TTC549 (cell line): Measurements from ENCODE around the gene NXPH4.

Source experiments
- FAIRE-seq: peaks from 2 replicates; lab custom pipeline; 2012; peaks lifted over from hg19 to GRCh38; lab: Jason Lieb, UNC

The NXPH4 gene

DNA sequence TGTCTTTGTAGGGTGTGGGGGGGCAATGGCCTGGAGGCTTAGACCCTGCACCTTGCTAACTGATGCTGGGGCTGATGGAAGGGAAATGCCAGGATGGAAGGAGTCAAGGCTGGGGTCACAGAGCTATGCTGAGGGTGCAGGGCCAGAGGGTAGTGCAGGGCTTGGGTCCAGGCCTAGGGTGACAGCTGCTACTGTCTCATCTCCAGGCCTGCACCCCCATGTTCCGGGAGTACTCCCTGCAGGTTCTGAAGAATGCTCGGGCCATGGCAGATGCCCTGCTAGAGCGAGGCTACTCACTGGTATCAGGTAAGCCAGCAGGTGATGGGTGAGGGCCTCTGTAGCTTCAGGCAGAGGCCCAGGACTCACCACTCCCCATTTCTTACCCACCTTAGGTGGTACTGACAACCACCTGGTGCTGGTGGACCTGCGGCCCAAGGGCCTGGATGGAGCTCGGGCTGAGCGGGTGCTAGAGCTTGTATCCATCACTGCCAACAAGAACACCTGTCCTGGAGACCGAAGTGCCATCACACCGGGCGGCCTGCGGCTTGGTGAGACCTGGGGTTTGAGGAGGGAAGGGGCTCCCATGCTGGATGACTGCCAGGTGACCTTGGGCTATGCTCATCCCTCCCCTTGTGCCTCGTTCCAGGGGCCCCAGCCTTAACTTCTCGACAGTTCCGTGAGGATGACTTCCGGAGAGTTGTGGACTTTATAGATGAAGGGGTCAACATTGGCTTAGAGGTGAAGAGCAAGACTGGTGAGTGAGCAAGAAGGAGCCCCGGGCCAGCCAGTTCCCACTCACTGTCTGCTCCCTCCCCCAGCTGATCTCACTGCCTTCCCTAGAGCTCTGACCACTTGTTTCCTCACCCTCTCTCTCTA lies 17.0 kb downstream of the NXPH4 start:
- no peak for FAIRE-seq

DNA sequence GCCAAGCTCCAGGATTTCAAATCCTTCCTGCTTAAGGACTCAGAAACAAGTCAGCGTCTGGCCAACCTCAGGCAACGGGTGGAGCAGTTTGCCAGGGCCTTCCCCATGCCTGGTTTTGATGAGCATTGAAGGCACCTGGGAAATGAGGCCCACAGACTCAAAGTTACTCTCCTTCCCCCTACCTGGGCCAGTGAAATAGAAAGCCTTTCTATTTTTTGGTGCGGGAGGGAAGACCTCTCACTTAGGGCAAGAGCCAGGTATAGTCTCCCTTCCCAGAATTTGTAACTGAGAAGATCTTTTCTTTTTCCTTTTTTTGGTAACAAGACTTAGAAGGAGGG lies 17.6 kb downstream of the NXPH4 start:
- no peak for FAIRE-seq

DNA sequence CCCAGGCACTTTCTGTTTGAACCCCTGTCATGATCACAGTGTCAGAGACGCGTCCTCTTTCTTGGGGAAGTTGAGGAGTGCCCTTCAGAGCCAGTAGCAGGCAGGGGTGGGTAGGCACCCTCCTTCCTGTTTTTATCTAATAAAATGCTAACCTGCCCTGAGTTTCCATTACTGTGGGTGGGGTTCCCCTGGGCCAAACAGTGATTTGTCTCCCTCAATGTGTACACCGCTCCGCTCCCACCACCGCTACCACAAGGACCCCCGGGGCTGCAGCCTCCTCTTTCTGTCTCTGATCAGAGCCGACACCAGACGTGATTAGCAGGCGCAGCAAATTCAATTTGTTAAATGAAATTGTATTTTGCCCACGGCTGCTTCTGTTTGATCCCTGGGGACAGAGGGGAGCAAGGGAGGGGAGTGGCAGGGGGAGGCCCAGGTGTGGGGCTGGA lies 18.0 kb downstream of the NXPH4 start:
- no peak for FAIRE-seq

DNA sequence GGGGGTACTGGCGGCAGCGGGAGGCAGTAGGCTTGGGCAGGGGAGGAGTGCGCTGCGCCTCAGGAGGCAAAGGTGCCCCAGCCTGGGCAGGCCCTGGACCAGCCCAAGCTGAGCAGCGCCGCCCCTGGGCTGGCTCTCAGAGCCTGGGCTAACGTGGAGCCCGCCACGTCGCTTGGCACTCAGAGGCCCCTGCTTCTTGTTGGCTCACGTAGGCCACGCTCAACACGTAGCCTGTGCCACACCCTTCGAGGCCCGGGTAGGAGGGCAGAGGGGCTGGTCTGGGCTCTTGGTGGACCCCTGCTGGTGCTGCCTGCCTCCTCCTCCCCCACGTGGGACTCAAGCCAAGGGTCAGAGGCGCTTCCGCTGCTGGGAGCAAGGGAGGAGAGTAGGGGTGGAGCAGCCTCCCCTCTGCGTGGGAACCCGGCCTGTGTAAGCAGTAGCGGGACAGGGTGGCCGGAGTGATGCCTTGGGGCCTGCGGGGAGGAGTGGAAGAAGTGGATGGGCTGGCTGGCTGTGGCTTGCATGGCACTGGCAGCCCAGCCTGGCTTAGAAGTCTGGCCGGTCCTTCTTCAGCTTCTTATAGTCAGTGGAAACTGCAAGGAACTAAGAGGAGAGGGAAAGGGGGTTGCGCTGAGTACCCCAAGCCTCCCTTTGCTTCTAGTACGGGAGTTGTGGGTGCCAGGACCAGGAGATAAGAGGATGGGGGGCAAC lies 18.6 kb downstream of the NXPH4 start:
- no peak for FAIRE-seq

DNA sequence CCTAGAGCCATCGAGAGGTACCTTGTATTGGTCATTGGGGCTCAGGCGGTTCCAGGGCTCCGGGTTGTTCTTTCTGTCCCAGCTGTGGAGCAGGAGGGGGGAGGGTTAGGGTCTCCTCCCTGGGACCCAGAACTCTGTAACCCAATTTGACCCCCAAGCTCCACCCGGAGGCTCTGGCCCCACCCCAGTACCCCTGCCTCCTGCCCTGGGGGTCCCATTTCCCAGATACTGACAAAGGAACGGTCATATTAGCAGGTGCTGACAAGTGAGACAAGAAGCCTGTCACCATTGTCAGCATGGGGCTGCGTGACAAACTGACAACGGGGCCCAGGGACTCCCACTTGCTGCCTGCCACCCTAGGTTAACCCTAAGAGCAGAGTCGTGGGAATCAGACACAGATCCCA lies 19.1 kb downstream of the NXPH4 start:
- FAIRE-seq, result no peak

DNA sequence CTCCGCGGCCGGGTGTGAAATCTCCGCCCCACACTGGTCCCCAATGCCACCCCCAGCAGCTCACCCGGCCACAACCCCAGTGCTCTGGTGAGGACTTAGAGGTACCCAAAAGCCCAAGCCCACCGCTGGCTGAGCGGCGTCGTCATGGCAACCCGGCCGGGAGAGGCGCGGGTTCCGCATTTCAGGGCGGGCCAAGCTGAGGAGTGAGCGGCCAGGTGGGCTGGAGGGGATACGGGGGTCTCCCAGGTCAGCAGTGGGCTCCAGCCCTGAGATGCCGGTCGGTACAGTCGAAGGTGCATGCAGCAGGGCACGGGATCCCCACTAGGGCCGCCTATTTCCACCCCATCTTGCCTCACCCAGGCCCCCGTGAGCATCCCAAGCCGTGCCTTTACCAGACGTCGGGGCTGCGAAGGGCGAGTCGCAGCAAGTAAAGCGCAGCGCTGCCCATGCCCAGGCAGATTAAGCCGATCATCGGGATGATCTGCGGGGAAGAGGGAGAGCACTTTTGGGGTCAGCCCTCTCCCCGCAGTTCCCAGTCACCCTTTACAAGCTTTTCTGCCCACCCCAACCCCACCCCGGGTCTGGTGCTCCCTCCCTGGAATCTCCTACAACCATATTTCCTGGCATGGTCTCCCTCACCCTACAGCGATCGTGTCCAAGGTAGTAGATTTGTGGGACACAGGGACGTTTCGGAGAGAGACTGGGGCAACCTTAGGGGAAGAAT lies 19.8 kb downstream of the NXPH4 start:
- FAIRE-seq, result no peak

DNA sequence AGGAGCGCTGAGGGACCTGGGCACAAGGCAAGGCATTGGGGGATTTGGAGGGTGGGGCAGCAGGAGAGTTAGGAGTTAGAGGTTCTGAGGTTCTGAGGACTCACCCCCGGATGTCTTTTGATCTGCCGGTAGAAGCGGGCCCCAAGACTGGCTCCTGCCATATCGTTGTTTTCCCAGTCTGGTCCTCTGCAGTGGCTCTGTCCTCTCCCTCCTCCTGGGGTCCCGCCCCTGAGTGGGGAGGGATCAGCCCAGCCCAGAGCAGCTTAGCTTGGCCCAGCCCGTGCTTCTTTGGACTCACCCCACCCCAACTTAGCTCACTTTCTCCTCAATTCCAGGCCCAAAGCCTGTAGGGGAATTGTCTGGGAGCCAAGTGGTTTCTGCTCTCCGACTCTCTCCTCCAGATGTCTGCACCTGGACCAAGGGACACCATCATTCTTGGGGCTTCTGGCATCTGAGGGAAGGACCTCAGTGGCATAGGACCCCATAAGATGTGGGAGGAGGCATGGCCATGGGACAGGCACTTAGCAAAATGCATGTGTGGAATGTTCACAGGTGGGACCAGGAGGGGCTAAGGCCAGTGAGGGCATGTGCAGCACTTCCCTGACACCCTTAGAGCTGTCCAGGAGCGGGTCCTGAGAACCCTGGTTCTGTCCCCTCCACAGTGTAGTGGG lies 20.5 kb downstream of the NXPH4 start:
- no peak for FAIRE-seq

DNA sequence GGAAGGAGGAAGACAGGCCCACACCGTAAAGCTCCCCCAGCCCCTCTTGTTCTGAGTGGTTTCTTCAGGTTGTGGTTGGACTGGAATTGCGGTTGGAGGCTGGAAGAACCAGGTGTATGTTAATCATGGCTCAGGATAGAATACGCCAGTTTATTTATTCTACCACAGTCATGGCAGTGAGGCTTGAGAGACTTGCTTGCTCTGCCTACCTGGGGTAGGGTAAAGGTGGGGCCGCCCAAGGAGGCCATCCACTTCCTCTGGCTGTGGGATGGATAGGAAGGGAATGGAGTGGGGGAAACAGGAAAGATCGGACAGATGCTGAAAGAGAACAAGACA lies 21.0 kb downstream of the NXPH4 start:
- FAIRE-seq, result no peak

DNA sequence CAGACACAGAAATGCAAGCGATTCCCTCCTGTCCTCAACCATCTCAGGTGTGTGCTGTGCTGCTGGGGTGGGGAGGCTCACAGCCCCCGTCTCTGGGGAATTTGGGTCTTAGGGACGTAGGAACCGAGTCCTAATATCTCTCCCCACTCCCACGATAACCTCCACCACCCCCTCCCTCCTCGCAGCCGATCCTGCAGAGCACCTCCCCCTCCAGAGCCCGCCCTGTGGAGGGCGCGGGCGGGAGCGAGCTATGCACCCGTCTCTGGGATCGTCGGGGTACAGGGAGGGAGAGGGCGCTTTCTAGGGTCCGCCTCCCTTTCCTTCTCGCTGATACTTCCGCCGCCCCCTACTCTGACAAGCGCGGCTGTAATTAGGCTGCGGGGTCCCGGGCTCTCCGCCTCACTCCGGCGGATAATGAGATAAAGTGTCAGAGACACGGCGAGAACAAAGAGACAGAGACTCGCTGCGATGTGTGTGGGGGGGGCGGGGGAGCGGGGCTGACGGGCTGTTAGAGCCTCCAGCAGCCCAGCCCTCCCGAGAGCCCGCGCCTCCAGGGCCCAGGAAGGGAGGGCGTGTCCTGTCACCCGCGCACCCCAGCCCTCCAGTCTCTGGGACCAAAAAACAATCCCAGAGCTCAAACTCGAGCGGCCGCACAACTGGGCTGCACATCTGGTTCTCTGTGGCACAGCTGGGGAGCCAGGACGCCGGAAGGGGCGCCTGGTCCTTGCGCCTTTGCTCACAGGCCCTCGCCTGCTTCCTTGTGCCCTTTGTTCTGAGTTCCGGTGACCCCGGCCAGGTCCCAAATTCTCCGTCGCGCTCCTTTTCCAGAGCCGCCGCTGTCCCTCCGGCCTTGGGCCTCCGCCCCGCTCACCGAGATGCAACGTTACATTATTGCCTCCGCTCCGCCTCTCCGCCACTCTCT lies 21.6 kb downstream of the NXPH4 start:
- FAIRE-seq, result no peak

DNA sequence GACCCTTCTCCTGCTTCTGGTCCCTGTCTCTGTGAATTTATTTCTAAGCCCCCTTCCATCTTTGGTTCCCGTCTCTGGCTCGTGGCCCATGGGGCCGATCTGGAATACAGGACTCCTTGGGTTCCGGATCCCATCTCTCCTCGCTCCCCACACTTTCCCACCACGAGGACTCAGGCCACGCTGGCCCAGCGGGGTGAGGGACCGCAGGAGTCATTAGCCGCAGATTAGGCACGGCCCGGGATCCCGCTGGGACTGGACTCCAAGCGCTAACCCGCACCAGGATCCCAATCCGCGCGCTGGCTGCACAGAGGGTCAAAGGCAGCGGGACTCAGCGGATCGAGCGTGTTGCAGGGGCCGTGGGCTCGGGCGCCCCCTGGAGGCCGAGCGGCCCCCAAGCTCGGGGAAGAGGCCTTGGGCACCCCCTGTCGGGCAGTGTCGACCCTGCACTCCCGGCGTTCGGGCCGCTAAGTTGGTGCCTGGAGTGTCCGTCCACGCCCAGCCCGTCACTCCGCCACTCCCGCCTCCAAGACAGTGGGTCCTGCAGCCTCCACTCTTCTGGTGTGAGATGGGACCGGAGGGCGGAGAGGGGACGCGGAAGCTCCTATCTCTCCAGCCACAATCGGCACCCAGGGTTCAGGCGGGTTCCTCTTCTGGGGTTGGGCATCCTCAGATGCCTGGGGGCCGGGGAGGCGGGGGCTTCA lies 22.4 kb downstream of the NXPH4 start:
- FAIRE-seq, result no peak

DNA sequence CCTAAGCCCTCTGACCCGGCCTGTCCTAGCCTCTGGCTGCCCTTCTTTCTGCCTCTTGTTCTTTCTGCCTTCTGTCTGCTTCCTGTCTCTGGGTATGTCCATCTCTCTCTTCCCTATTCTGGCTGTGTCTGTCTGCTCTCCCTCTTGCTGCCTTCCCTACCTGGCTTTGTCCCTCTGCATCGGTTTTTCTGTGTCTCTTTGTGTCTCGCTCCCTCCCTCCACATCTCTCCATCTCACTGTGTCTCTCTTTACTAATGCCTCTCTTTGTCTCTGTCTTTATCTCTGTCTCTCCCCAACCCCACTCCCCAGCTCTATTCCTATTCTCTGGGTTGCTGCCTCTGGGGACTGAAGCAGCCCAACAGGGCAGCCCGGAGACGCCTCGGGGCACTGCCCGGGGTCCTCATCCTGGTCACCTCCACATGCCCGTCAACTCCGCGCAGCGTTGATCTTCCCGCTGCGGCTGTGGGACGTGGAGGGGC lies 23.0 kb downstream of the NXPH4 start:
- no peak for FAIRE-seq

DNA sequence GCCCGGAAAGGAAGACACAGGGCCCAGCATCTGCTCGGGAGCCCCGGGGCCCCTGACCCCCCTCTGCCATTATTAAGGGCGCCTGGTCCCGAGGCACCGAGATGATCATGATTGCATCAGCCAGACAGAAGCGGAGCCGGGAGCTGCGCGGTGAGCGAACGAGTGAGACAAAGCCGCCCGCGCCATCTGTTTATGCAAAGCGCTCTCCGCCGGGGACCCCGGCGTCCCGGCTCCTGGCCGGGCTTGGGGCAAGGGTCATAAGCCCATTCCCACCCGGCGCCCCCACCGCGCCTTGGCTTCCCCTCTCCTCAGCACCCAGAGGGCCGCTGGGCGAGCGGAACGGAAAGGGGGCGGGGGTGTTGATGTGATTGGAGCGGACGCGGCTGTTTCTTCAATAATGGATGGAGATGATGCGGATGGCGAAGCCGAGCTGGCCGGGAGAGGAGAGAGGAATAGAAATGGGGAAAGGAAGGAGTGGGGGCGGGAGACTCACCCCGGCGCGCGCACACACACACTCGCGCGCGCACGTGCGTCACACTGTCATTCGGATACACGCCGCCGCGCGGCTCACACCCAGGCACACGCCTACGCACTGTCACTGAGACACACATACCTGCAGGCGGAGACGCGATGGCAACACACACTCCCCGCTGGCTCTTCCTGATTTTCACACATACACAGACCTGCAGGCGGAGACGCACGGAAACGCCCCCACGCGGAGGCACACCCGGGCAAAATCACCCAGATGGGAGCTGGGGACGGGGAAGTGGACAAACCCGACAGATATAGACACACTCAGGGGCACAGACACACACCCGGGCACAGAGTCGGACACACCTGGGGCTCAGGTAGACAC lies 23.7 kb downstream of the NXPH4 start:
- no peak for FAIRE-seq

DNA sequence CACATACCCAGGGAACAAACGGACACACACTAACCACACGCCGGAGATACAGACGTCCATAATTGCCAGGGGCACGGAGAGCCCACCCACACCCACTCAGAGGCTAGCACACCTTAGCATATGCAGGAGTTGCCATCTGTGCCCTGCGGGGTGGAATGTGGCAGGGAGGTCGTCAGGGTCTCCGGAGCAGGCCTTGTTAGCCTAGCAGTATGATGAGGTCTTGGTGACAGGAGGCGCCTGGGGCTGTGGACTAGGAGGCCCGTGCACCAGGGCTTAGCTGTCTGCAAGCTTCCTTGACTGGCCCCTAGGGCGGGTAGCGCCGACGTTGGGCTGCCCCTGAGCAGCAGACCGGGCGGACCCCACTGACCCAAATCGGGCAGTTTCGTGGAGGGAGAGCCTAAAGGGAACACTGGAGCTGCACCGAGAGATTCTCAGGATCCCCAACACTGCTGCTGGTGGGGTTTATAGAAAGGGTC lies 24.4 kb downstream of the NXPH4 start:
- FAIRE-seq, result no peak

DNA sequence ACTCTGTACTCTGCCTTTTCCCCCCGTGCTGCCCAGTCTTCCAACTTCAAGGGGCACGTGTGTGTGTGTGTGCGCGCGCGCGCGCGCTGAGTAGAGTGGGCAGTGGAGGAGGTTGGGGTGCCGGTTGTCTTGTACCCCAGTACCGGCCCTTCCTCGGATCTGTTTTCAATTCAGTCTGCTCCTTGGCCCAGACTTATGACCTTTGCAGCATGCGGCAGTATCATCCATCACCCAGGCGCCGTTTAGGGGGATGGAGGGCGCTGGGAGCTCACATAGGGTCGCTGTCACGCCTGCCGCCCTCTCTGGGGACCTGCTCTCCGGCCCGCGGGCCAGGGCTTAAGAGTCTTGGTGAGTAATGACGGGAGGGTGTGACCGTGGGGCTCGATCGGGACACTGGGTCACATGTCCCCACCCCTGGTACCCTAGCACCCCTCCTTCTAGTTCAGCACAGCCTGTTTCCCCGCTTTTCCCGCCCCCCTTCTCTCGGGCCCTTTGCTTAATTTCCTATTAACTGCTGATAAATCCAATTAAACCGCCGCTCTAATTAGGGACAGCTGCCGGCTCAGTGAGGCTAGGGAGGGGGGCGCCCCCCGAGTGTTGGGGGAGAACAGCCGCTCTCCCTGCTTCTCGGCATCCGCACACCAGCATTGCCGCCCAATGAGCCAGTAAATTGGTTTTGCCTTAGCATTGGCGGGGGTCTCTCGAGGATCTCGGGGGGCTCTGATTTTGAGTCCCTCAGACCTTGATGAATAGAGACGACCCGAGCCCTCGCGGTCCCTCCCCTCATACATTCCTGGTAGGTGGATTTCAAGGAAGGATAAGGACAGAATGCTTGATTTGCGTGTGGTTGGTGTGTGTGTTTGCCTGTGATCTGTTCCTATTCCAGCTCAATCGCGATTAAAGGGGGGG lies 25.1 kb downstream of the NXPH4 start:
- no peak for FAIRE-seq

DNA sequence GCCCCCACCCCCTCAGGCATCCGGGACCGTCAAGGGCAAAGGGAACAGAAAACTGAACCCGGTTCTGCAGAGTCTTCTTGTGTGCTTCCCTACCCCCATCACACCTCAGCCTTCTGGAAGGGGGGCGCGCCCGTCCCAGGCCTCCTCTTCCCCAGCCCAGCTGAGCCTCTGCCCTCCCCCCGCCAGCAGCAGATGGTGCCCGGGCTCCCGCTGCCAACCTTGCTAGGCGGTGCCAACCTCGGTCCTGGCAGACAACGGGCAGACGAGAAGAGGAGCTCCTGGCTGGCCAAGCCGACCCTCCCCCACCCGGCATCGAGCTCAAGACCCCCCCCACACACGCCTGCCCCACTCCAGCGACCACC lies 25.7 kb downstream of the NXPH4 start:
- no peak for FAIRE-seq

DNA sequence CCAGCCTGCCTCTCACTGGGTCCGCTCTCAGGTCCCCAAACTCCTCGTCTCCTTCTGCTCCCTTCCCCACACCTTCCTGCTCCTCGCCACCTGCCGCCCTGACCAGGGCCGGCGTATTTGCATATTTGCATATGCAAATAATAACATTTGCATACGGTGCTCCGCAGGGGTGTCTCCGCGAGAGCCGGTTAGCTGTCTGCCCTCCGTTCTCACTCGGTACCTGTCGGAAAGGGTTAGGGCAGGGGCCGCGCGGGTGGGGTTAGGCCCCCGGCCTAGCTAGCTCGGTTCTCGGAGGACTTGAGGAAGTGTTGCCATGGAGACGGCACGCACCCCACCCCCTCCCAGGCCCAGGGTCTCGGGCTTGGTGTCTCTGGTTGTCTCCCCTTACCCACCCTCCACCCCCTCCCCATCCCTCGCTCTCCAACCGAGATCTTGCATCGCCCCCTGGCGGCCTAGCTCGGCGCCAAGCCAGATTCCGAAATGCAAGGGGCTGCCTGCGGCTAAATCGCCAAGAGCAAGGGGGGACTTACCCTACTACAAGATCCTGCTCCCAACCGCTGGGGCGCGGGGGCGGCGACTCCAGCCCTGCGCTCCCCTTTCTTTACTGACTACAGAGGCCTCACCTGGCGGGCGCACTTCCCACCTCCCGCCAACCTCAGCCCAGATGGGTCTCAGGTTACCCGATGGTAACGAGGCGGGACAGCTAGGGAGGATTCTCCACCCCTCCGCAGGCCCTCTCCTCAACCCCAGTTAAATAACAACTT lies 26.3 kb downstream of the NXPH4 start:
- no peak for FAIRE-seq

DNA sequence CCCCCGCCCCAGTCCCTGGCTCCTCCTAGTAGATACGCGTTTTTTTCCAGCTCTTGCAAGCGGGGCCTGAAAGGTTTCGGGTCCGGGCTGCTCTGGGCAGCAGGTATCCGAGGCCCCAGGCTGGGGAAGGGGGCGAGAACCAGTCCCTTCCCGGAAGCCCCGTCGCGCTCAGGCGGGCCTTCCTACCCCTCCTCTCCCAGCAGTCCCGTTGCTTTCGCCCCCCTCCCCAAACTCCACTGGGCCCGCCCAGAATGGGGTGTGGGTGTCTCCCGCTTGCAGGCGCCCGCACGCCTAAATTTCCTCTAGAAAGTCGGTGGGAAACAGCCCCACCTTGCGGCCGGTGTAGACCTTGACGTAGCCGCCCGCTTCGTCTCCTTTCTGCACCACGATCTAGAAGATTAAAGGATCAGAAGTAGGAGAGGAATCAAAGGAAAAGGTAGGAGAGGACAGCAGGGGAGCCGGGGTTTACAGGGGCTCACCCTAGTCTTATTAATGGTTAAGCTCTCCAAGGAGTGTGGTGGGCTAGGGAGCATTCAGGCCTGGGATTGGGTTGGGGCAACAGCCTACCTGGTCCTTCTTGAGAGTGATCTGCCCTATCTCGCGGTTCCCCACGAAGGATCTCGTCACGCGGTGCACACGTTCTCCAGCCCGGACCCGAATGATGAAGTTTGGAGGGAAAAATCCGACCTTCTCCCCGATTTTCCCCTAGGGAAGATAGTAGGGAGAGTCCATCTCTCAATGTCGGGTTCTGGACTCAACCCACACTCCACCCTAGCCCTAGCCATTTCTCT lies 27.1 kb downstream of the NXPH4 start:
- no peak for FAIRE-seq
